ENCODE data around the gene ABI3BP. TPM values are rescaled to one million over a fixed set of nuclear protein-coding genes. Genes with fewer than 3 reads are reported as not detected.

Gene ABI3BP
- total RNA-seq, 1 experiment from 2014 or later: 0.10 TPM

DNA sequence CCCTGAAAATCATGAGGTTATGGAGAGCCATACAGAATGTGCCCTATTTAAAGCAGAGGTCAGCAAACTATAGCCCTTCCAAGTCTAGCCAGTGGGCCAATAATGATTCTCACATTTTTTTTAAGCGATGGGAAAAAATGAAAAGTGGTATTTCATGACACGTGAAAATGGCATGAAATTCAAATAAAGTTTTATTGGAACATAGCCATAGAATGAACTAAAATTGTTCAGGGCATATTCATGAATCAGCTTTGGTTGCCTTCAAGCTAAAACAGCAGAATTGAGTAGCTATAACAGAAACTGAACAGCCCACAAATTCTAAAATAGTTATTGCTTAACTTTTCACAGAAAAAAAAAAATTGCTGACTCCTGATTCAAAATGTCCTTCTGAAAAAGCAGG, 179.4 kb downstream of the ABI3BP start:
- in situ Hi-C loops (cut with HindIII; ENCODE audit: low pct_unique_long_range_greater_than_20kb, low sequenced_read_pairs): no loop called here
- DNase-seq (ENCODE audit: low read depth): no peak

DNA sequence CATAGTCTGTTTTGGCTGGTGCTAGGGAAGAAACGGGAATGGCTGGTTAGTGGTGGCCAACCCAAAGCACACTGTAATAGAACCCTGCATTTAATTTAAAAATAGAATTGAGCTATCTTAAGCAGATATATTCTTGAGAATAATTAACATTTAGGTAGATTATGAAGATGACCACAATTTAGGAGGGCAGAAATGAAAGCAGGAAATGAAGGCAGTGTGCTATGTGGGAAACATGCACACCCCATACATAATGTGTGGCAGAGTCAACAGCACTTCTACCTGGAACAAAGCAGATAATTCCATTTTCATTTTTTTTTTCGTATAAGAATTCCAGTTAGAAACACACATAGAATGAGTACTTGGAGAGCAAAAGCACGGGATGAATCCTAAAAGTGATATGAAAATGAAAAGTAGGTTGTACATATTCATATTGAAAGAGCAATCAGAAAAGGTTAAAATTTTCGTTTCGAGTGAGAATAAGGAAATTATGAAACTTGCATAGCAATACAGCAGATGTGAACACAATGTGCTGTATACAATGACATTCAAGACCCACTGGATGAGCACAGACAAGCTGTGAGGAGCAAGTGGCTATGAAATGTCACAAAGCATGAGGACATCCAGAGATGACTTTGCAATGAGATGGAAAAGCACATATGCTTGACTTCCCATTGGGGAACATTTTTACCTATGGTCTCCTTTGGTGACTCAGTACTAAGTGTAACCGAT, 181.3 kb downstream of the ABI3BP start:
- in situ Hi-C loops (cut with HindIII; ENCODE audit: low pct_unique_long_range_greater_than_20kb, low sequenced_read_pairs): no loop called here

DNA sequence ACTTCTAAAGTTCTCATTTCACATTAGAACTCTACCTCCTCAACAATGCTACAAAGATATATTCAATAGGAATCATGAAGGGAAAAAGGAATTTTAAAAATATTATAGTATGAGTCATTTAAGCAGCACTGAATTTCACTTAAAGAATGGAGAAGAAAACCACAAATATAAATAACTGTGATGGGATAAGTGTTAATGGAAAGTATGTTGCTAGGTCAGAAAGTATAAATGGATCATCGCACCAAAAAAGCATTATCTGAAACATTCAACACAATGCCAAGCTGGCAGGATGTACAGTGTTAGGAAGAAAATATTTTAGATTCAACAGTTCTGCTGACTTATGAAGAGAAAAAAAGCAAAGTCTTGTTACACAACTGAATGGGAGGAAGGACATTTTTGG, 182.6 kb downstream of the ABI3BP start:
- no peak for DNase-seq (ENCODE audit: low read depth)
- in situ Hi-C loops (cut with HindIII; ENCODE audit: low pct_unique_long_range_greater_than_20kb, low sequenced_read_pairs): no loop called here

More for the DNA sequence above, 181.3 kb downstream of the ABI3BP start:
- no peak for DNase-seq (ENCODE audit: low read depth)

DNA sequence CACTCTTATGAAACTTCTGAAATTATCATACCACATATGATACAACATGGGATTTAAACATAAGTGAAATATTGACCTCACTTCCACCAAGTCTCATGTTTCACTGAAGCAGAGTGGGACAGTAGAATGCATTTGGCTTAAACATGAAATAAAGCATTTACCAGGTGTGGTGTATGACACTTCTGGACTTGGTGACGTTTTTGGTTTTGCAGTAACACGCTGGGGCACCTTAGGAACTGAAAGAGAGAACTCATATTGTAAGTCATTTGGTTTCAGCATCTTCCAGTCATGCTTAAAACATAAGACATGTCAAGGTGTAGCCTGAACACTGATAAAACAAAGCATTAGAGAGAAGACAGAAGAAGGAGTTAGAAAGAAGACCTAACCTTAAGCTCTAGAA, 188.6 kb downstream of the ABI3BP start:
- in situ Hi-C loops (cut with HindIII; ENCODE audit: low pct_unique_long_range_greater_than_20kb, low sequenced_read_pairs): no loop called here
- DNase-seq (ENCODE audit: low read depth): no peak

DNA sequence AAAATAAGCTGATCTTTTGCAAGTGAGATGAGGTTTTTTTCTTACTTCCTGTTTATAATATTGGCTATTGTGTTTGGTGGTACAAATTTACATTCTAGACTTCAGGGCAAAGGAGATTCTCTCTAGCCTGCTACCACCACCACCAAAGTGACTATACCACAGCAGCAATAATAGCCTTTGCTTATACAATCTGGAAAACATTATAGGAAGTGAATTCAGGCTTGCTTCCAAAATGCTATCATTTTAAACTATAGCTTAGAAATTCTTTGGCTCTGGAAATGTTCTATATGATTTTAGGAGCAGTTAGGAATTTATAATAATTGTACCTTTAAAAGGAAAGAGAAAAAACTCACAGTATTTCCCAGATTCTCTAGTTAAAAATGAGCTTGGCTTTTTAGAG, 189.5 kb downstream of the ABI3BP start:
- DNase-seq (ENCODE audit: low read depth): no peak
- in situ Hi-C loops (cut with HindIII; ENCODE audit: low pct_unique_long_range_greater_than_20kb, low sequenced_read_pairs): no loop called here

DNA sequence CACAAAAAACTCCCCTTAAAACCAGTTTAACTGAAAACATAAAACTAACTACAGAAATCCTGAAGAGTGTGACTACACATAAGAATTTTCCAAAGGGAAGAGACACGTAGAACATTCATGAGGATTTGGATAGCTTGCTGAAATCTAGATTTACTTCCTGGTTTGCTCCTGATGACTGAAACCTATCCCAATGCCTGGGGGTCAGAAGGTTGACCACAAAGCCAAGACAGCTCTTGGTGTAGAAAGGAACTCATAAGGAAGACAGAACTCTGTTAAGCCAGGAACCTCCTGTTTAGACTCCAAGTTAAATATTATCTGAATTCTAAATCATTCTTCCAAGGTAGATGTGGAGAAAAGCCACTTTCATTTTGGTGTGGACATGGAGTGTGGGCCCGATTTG, 191.1 kb downstream of the ABI3BP start:
- peak; percentile 30 for DNase-seq (ENCODE audit: low read depth)
- in situ Hi-C loops (cut with HindIII; ENCODE audit: low pct_unique_long_range_greater_than_20kb, low sequenced_read_pairs): no loop called here

DNA sequence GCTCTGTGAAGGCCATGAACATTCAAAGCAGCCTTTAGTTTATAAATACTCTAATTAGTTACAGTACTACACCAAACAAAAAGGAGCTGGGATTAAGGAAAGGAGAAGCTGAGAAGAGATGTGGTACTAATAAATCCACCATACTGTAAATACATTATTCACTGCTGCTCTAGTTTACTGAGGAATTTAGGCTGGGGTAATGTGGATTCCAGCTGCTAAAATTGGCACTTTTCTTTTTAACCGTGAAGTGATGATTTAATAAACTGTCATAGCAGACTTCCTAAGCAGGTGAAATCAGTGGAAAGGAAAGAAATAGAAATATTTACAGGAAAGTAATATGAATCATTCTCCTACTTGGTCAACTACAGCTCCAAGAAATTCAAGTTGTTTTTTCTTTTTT, 195.2 kb downstream of the ABI3BP start:
- no peak for DNase-seq (ENCODE audit: low read depth)
- in situ Hi-C loops (cut with HindIII; ENCODE audit: low pct_unique_long_range_greater_than_20kb, low sequenced_read_pairs): no loop called here

DNA sequence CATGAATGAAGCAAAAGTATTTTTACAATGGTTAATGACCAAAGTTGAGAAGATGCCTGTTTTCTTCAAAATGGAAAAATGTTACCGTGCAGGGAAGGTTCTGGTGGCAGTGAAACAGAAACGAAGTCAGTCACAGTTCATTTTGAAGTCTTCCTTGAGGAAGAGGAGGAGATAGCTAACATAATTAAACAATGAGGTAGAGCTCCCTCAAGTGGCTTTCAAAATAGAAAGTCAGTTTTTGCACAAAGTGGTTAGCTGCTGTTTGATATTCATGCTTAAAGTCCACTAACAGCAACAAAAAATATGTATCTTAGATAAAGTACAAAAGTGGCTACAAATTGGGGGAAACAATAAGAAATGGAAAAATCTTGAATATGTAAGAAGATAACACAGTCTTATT, 196.7 kb downstream of the ABI3BP start:
- DNase-seq (ENCODE audit: low read depth): peak; percentile 10

DNA sequence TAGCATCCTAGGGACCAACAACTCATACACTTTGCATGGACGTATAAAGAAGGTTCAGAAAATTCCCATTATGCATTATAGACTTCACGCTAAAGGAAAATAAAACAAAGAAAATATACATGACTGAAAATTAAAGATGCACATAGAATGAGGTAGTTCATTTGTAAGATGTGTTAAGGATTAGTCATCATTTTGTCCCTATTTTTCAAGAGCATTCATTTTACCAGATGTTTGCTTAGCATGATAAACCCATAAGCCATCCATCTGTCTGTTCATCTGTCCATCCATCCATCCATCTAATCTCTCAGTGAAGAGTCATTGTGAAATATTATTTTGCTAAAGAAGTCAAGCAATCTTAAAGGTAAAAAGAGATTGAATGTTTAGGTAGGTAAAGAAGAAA, 203.6 kb downstream of the ABI3BP start:
- in situ Hi-C loops (cut with HindIII; ENCODE audit: low pct_unique_long_range_greater_than_20kb, low sequenced_read_pairs): no loop called here
- DNase-seq (ENCODE audit: low read depth): no peak

More for the DNA sequence above, 196.7 kb downstream of the ABI3BP start:
- in situ Hi-C loops (cut with HindIII; ENCODE audit: low pct_unique_long_range_greater_than_20kb, low sequenced_read_pairs): no loop called here

DNA sequence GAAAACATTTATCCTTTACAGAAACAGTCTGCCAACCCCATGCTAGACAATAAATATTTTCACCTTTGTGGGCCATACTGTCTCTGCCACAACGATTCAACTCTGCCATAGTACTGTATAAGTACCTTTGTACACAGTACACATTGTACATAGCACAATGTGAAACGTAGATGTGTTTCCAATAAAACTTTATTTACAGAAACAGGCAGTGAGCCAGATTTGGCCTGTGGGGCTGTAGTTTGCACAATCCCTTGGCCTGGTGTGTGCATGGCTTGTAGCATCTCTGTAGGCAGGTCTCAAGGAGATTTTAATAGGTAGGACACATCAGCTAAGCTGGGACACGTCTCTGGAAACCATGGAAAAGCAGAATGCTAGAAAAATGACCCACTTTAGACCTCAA, 209.6 kb downstream of the ABI3BP start:
- DNase-seq (ENCODE audit: low read depth): no peak
- in situ Hi-C loops (cut with HindIII; ENCODE audit: low pct_unique_long_range_greater_than_20kb, low sequenced_read_pairs): no loop called here

DNA sequence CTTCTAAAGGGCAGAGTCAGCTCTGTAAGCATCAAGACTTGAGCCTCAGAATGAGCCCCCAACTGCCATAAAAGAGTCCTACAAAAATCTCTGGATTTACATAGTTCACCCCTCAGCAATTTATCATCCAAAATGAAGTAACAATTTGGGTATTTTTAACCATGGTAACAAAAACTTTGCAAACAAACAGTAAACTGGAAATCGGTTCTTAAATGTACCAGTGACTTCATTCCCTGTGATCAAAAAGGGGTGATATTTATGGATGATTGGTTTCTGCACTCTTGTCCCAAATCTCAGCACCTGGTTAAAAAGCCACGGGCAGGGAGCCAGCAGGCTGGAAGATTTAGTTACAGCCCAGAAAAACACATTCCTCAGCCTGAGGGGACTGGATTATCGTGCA, 210.3 kb downstream of the ABI3BP start:
- DNase-seq (ENCODE audit: low read depth): no peak
- in situ Hi-C loops (cut with HindIII; ENCODE audit: low pct_unique_long_range_greater_than_20kb, low sequenced_read_pairs): no loop called here

DNA sequence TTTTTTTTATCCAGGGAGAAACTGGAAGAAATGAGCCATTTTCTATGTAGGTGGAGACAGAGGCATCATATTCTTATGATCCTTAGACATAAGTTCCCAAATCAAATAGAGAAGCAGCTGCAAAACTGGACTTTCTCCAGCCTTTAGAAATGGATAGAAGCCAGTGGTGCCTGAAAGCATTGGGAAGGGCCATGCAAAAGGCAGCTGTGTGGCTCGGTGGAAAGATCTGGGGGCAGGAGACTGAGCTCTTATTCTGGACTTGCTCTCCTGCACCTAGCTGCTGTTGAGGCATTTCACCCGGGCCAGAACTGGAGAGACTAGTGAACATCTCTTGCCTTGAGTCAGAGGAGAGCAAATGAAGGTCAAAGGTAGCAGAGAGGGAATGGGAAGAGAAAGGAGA, 210.9 kb downstream of the ABI3BP start:
- in situ Hi-C loops (cut with HindIII; ENCODE audit: low pct_unique_long_range_greater_than_20kb, low sequenced_read_pairs): no loop called here
- DNase-seq (ENCODE audit: low read depth): no peak

DNA sequence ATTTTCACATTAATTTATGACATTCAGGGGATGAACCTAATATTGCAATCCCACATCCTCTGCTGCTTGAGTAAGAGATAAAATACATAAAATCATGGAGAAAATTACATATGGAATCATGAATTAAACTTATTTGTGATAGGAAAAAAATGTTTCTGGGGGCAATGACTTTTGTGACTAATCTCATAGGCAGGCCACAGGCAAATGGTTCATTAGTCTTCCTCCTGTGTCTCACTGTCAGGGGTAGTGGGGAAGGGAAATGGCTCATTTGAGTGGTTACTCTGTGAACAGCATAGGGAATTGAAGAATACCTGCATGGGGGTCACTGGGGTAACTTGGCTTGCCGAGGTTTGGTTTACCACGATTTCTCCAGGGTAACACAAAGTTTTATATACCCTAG, 211.9 kb downstream of the ABI3BP start:
- in situ Hi-C loops (cut with HindIII; ENCODE audit: low pct_unique_long_range_greater_than_20kb, low sequenced_read_pairs): no loop called here
- DNase-seq (ENCODE audit: low read depth): no peak

DNA sequence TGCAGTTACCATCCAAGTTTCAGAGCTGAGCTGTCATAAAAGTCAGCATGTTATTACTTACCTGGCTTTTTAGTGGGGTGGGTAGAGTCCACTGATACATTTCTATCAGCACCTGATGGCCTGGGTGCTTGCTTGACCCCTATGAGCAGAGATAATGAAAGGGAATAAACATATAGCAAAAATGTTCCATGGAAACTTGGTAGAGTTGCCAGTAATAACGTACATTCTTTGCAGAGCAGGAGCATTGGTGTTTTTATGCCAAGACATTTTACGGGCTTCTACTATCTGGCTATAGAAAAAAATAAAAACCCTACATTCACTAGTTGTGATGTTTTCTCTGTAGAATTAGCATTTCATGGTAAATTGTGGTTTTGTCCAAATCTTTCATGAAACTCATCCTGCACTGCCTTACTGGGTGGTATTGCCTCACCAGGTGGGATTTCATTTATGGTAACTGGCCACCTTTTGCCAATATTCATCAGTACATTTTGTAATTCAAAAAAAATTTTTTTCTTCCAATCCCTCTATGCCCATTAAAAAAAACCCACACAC, 213.1 kb downstream of the ABI3BP start:
- DNase-seq (ENCODE audit: low read depth): no peak
- in situ Hi-C loops (cut with HindIII; ENCODE audit: low pct_unique_long_range_greater_than_20kb, low sequenced_read_pairs): no loop called here

DNA sequence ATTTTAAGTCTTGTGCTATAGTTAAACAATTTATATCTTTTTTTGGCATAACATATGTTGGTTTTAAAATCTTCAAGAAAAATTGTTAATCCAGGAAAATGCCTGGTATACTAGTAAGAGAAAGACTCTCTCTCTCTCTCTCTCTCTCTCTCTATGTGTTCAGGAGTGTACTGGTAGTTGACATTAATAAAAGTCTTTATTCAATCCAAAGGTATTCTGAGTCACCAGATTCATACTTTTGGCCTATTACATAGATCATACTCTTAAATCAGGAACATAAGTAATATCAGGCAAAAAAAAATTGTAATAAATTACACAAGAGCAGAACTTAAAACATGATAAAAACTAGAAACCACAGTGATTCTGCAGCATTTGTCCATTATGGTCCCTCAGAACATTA, 213.7 kb downstream of the ABI3BP start:
- no peak for DNase-seq (ENCODE audit: low read depth)
- in situ Hi-C loops (cut with HindIII; ENCODE audit: low pct_unique_long_range_greater_than_20kb, low sequenced_read_pairs): no loop called here

DNA sequence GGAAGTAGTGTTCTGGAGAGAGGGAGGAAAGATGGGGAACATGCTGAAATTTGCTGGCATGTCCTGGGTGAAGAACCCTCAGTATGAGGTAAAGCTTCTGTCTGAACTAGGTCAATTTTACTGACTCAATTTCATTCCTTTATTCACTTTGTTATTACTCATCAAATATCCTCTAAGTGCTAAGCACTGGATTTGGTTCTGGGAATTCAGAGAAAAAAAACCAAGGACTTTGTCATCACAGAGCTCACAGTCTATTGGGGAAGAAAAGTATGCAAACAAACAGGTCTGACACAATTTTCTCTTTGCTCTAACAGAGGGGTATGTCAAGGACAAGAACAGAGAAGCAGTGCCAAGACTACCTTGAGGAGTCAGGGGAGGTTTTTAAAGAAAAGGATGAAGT, 215.9 kb downstream of the ABI3BP start:
- no peak for DNase-seq (ENCODE audit: low read depth)
- in situ Hi-C loops (cut with HindIII; ENCODE audit: low pct_unique_long_range_greater_than_20kb, low sequenced_read_pairs): no loop called here

DNA sequence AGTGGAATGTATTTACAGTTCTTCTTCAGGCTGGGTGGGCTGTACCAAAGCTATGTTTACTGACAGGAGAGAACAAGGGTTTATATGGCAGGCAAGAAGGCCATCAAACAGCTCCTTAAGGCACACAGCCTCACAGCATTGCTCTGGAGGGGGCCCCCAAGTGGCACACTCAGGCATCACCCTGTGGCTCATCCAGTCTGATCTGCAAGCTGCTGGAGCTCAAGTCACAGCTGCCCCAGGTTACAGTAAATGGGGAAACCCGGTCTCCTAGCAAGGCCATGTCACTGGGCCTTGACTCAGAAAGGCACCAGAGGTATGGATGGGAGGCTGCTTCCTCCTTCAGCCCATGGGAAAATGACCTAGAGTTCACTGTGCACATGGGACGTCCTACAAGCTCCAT, 216.5 kb downstream of the ABI3BP start:
- in situ Hi-C loops (cut with HindIII; ENCODE audit: low pct_unique_long_range_greater_than_20kb, low sequenced_read_pairs): no loop called here
- no peak for DNase-seq (ENCODE audit: low read depth)

DNA sequence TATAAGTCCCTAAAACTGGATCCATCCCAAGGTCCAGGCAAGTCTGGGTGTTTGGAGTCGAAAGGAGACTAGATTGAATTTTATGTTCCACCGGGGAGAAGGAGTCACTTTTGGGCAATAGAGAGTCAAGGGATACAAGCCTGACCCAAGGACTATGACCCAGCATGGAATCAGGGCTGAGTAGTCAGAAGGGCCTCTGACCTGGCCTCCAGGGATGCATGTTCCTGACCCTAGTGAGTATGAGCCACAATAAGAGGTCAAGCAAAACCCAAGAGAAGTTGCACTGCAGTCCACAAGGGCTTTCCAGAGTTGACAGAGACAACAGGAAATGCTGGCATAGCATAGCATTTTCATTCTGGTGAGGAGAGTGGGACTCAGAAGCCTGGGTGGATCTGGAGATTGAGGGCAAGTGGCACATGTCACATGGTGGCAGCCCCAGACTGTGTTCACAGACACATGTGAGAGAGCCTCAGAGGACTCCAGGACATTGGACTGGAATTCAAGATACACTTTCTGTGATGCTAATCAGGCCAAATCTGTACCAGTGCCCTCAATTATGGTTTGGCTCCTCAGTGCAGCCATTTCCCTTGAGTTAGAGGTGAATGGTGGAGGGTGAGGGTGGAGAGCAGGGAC, 217.0 kb downstream of the ABI3BP start:
- no peak for DNase-seq (ENCODE audit: low read depth)
- in situ Hi-C loops (cut with HindIII; ENCODE audit: low pct_unique_long_range_greater_than_20kb, low sequenced_read_pairs): no loop called here

DNA sequence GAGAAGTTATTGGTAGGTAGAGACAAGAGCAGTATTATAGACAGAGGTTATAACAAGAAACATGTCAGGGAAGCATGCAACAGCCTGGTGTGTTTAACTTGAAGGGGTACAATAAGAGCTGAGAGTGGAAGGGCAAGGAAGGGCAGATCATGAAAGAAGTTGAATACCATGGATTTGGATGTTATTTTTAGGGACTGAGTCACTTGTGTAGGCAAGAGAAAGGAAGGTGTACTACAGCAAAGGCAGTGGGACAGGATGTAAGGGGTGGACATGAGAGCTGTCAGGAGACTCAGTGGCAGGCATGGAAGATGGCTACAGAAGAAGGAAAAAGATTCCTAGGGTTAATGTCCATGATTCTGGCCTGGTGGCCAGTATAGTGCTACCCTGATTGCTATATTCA, 217.6 kb downstream of the ABI3BP start:
- no peak for DNase-seq (ENCODE audit: low read depth)
- in situ Hi-C loops (cut with HindIII; ENCODE audit: low pct_unique_long_range_greater_than_20kb, low sequenced_read_pairs): no loop called here

DNA sequence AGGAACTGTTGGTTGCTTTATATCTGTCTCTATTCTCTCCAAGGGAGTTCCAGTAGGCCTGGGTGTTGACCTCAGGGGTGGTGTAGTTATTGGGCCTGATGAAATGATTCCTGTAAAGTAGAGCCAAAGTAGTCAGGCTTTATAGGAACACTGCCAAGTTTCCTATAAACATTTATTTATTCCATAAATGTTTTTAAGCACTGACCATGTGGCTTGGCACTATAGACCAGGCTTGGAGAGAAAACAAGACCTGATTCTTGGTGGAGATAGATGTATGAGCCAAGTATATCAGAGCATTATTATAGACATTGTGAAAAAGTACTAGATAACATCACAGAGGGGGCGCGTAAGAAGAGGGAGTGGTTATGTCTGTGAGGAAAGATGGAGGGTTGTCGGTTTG, 218.0 kb downstream of the ABI3BP start:
- in situ Hi-C loops (cut with HindIII; ENCODE audit: low pct_unique_long_range_greater_than_20kb, low sequenced_read_pairs): no loop called here

More for the DNA sequence above, 218.0 kb downstream of the ABI3BP start:
- DNase-seq (ENCODE audit: low read depth): no peak
